ENCODE data around the gene PSMD7. TPM values are rescaled to one million over a fixed set of nuclear protein-coding genes. Genes with fewer than 3 reads are reported as not detected.
"Not testable (repeated sequence)": the region's sequence is repeated elsewhere in the genome, so short reads cannot be mapped to it uniquely, and the experiment has no call there.

Gene PSMD7
- total RNA-seq, 1 donor from 2014 or later: 137 TPM

- DNase-seq; intact Hi-C loops (cut with DNase I); ATAC-seq (ENCODE audit: poor library complexity): not testable (repeated sequence)
These were observed 35.9 kb downstream of the PSMD7 start for GRCh38 chr16:74332469-74332868.

GRCh38 chr16:74337506-74337905 lies 40.9 kb downstream of the PSMD7 start:
- DNase-seq; intact Hi-C loops (cut with DNase I); ATAC-seq (ENCODE audit: poor library complexity): not testable (repeated sequence)

- DNase-seq; ATAC-seq (ENCODE audit: poor library complexity); intact Hi-C loops (cut with DNase I): not testable (repeated sequence)
These were observed 42.6 kb downstream of the PSMD7 start for GRCh38 chr16:74339226-74339625.

- intact Hi-C loops (cut with DNase I): not testable (repeated sequence)
- peak; percentile 51 for DNase-seq
- peak; percentile 95 for ATAC-seq (ENCODE audit: poor library complexity)
These were observed 56.4 kb downstream of the PSMD7 start for GRCh38 chr16:74353038-74353437.

Other genes starting within 250 kb of the PSMD7 start
- gene NPIPB15, start 79.5 kb downstream of the PSMD7 start, total RNA-seq: not detected
- gene CLEC18B, start 124.7 kb downstream of the PSMD7 start, total RNA-seq: 0.32 TPM